Endodermal cell (in vitro differentiated cells): ENCODE results near the gene NTN5. TPM values are rescaled to one million over a fixed set of nuclear protein-coding genes. Genes with fewer than 3 reads are reported as not detected.

Experiments used
- DNase-seq: peaks from one replicate; pipeline ENCODE4 v3.0.0-alpha.2; 2017
- H3K27ac ChIP-seq: 2 replicates; pipeline ENCODE4 v1.5.1; 2013; ENCODE audit warnings: mild to moderate bottlenecking, low read depth, low read length, moderate library complexity
- H3K27me3 ChIP-seq: 2 replicates; pipeline ENCODE4 v1.6.1; 2013; ENCODE audit warnings: mild to moderate bottlenecking, low read length, moderate library complexity; ENCODE audit not compliant: insufficient read depth, control insufficient read depth, poor library complexity, severe bottlenecking
- H3K36me3 ChIP-seq: 2 replicates; pipeline ENCODE4 v1.7.0; 2013; ENCODE audit warnings: mild to moderate bottlenecking, low read length, moderate library complexity; ENCODE audit not compliant: control insufficient read depth, insufficient read depth
- H3K4me1 ChIP-seq: one replicate; pipeline ENCODE4 v1.7.0; 2013; ENCODE audit warnings: low read length; ENCODE audit not compliant: control insufficient read depth, insufficient read depth
- H3K4me3 ChIP-seq: 2 replicates; pipeline ENCODE4 v1.5.1; 2013; ENCODE audit warnings: mild to moderate bottlenecking, low read length, moderate library complexity
- H3K9ac ChIP-seq: 2 replicates; pipeline ENCODE4 v1.6.1; 2013; ENCODE audit warnings: mild to moderate bottlenecking, low read length, moderate library complexity; ENCODE audit not compliant: poor library complexity, severe bottlenecking; ENCODE audit errors: extremely low read depth
- H3K9me3 ChIP-seq: 2 replicates; pipeline ENCODE4 v1.6.1; 2013; ENCODE audit warnings: mild to moderate bottlenecking, low read length, moderate library complexity; ENCODE audit not compliant: control insufficient read depth
- H3K27ac Mint-ChIP-seq: 2 replicates; pipeline ENCODE4 v1.8.0; 2020; ENCODE audit warnings: mixed read lengths
- H3K27me3 Mint-ChIP-seq: 2 replicates; pipeline ENCODE4 v1.8.0; 2021; ENCODE audit warnings: mild to moderate bottlenecking, mixed read lengths; ENCODE audit not compliant: insufficient read depth
- H3K36me3 Mint-ChIP-seq: 2 replicates; pipeline ENCODE4 v1.8.0; 2020; ENCODE audit warnings: low read depth, mixed read lengths
- H3K4me1 Mint-ChIP-seq: 2 replicates; pipeline ENCODE4 v1.8.0; 2020; ENCODE audit warnings: mixed read lengths
- H3K4me3 Mint-ChIP-seq: 2 replicates; pipeline ENCODE4 v1.8.0; 2020; ENCODE audit warnings: mild to moderate bottlenecking, moderate library complexity, mixed read lengths
- H3K9me3 Mint-ChIP-seq: 2 replicates; pipeline ENCODE4 v1.8.0; 2020; ENCODE audit warnings: mild to moderate bottlenecking, mixed read lengths
- CTCF ChIP-seq: fragments of 200-600 bp; sonication (generic); conservative IDR thresholded peaks from 2 replicates; pipeline ENCODE4 v1.5.0; 2021; ENCODE audit warnings: antibody characterized with exemption, mild to moderate bottlenecking
- WGBS, 2 experiments: methylation state at CpG; one replicate each; pipeline versions ENCODE4 v1.1.5 to v1.1.7; 2013; ENCODE audit warnings: missing lambda C conversion rate in 2 of 2, mixed read lengths in 1 of 2; ENCODE audit not compliant: insufficient coverage in 1 of 2, insufficient read length in 1 of 2; 5-methylcytosine and 5-hydroxymethylcytosine counted together
- total RNA-seq, 2 donors: library from RNA; stranded (reverse); fragmentation: NEBNext Ultra II Directional in 1 of 2; extraction: Animal tissue kit (Norgen Biotek cat#: 25700) in 1 of 2; gene quantifications; 2 replicates in 1 of 2; 3 replicates in 1 of 2; pipeline ENCODE4 v1.2.1, GENCODE V29; 2021

Gene NTN5
- total RNA-seq, 2 donors from 2014 or later = 1.2 to 1.4 TPM

GRCh38 chr19:48654299-48655059, 18.3 kb downstream of the NTN5 start:
- Histone ChIP-seq H3K4me3 (no peak overlapping the region), H3K9ac (no peak overlapping the region), H3K4me1 (no peaks in the 10 kb centered on the region), H3K27ac (no peak overlapping the region), H3K9me3 (no peaks in the 10 kb centered on the region), H3K27me3 (no peaks in the 10 kb centered on the region), H3K36me3 (no peaks in the 10 kb centered on the region)
- DNase-seq = no peak
- 80% methylated on average over 5 to 11 of the region's 11 CpGs for WGBS, 2 experiments
- Mint-ChIP-seq H3K4me1 (peaks cover 16% of the 10 kb centered on the region), H3K36me3 (no peaks in the 10 kb centered on the region), H3K4me3 (no peak overlapping the region), H3K9me3 (peaks cover 6% of the 10 kb centered on the region), H3K27me3 (peaks cover 2% of the 10 kb centered on the region), H3K27ac (peak overlapping the region; percentile 30)
- no peak for TF ChIP-seq CTCF

- Mint-ChIP-seq H3K4me3 (no peak overlapping the region), H3K36me3 (no peaks in the 10 kb centered on the region), H3K27me3 (no peaks in the 10 kb centered on the region), H3K27ac (no peak overlapping the region), H3K4me1 (peaks cover 14% of the 10 kb centered on the region), H3K9me3 (peaks cover 6% of the 10 kb centered on the region)
- Histone ChIP-seq H3K9me3 (no peaks in the 10 kb centered on the region), H3K27ac (no peak overlapping the region), H3K9ac (no peak overlapping the region), H3K4me3 (no peak overlapping the region), H3K4me1 (no peaks in the 10 kb centered on the region), H3K27me3 (no peaks in the 10 kb centered on the region), H3K36me3 (no peaks in the 10 kb centered on the region)
- WGBS, 2 experiments = 80% methylated on average over 4 to 5 of the region's 5 CpGs
- DNase-seq = no peak
- no peak for TF ChIP-seq CTCF
These were observed 21.2 kb downstream of the NTN5 start for GRCh38 chr19:48651683-48652048.

GRCh38 chr19:48650974-48651682, 21.7 kb downstream of the NTN5 start:
- WGBS, 2 experiments = 93 to 96% methylated on average over 10 to 11 of the region's 12 CpGs
- peaks cover 13% of the 10 kb centered on the region for H3K4me1 Mint-ChIP-seq
- H3K4me3 ChIP-seq = no peak overlapping the region
- no peak overlapping the region for H3K27ac ChIP-seq
- no peak overlapping the region for H3K27ac Mint-ChIP-seq
- no peaks in the 10 kb centered on the region for H3K36me3 Mint-ChIP-seq
- no peak overlapping the region for H3K9ac ChIP-seq
- peaks cover 6% of the 10 kb centered on the region for H3K9me3 Mint-ChIP-seq
- H3K27me3 ChIP-seq = no peaks in the 10 kb centered on the region
- TF ChIP-seq CTCF = no peak
- no peaks in the 10 kb centered on the region for H3K36me3 ChIP-seq
- no peak for DNase-seq
- no peaks in the 10 kb centered on the region for H3K27me3 Mint-ChIP-seq
- H3K4me3 Mint-ChIP-seq = no peak overlapping the region
- no peaks in the 10 kb centered on the region for H3K9me3 ChIP-seq
- H3K4me1 ChIP-seq = no peaks in the 10 kb centered on the region
